NCI-H2107 treated with DMSO at 0.1 percent for 48 hours (cell line): ENCODE results near the gene SFXN1.
"Not testable (repeated sequence)": the region's sequence is repeated elsewhere in the genome, so short reads cannot be mapped to it uniquely, and the experiment has no call there.

ENCODE experiments used
- DNase-seq: peaks from one replicate; lab custom pipeline; 2025; ENCODE audit not compliant: unreplicated experiment; lab: John Stamatoyannopoulos, UW

The SFXN1 gene, protein sequence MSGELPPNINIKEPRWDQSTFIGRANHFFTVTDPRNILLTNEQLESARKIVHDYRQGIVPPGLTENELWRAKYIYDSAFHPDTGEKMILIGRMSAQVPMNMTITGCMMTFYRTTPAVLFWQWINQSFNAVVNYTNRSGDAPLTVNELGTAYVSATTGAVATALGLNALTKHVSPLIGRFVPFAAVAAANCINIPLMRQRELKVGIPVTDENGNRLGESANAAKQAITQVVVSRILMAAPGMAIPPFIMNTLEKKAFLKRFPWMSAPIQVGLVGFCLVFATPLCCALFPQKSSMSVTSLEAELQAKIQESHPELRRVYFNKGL

DNA sequence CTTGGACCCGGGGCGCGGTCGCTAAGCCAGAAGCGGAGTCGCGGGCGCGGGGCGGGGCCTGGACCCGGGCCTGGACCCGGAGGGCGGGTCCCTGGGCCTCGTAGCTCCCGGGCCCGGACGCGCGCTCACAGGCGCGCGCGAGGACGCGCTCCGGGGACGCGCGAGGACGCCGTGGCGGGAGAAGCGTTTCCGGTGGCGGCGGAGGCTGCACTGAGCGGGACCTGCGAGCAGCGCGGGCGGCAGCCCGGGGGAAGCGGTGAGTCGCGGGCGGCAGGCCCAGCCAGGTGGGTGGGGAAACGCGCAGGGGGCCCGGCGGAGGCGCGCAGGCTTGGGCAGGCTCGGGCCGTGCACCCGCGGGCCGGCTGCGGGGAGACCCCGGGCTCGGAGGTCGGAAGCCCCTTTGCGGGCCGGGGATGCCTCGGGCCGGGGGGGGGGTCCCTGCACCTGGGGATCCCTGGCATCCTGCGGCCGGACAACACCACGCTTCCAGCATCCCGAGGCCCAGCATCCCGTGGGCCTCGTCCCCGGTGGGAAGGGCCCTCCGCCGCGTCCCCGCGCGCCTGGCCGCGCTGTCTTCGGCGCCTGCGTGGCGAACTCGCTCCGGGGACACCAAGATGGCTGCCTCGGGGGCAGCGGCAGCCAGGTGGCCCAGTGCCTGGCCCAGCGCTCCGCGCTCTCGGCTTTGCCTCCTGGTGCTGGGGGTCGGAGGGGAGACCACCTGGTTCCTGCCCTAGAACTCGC is at the start of gene SFXN1:
TSS of gene SFXN1 (plus strand) at position 177 of the 741 bp plus-strand sequence. CDS start 13,544 bp downstream, outside the sequence.
- DNase-seq, result peak; percentile 12

DNA sequence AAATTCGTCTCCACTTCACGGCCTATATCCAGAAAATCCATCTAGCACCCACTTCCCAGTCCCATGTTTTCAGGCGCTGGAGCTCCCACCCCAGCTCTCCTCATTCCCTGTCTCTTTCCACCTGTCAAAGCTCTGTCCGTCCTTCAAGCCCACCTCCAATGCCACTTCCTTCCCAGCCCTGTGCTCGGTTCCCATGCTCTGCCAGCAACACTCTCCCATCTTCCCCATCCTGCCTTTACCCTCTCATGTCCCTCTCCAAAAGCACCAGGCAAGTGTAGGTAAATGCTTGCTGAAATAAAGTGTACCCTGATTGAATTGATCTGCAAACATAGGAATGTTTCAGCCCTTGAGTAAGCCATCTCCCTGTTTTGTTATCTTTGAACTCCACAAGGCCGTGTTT is 43.6 kb upstream of the SFXN1 start:
- DNase-seq, result no peak

DNA sequence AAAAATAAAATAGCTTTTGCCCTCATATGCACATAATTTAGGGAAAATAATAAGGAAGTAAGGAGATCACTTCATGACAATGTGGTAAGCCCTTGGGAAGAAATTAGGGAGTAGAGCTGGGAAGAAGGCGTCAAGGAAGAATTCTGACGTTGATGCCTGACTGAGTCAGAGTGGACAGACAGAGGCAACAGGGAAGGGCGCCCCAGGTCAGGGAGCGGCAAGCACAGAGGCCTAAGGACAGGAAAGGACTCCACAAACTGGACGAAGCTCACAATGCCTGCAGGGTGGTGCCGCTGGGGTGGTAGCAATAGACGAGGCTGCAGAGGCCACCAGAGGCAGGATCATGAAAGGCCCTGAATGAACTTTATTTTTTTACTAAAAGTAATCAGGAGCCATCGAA is 42.0 kb upstream of the SFXN1 start:
- no peak for DNase-seq

DNA sequence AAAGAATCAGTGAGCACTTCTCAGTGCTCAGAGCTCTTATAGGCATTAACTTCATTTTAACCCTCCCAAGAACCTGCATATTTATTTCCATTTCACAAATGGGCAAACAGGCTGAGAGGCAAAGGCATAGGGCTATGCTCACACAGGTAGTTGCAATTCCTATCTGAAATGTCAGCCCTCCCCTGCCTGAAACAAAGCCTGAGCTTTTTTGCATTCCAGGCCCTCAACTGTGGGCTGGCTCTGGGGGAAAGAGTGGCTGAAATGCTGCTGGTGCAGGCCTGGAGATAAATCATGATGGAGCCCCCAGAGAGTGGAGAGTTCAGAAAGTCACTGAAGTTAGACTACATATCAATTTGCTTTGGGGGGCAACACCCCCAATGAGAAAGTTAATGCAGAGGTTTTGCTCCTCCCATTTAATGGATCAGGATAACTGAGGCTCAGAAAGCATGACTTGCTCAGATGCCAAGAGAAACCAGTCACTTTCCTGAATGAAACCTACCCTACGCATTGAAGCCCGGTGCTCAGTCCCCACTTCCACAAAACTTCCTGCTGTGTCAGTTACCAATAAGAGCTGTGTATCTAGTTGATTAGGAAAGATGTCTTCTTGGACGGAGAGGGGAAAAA is 40.0 kb upstream of the SFXN1 start:
- DNase-seq, result no peak

DNA sequence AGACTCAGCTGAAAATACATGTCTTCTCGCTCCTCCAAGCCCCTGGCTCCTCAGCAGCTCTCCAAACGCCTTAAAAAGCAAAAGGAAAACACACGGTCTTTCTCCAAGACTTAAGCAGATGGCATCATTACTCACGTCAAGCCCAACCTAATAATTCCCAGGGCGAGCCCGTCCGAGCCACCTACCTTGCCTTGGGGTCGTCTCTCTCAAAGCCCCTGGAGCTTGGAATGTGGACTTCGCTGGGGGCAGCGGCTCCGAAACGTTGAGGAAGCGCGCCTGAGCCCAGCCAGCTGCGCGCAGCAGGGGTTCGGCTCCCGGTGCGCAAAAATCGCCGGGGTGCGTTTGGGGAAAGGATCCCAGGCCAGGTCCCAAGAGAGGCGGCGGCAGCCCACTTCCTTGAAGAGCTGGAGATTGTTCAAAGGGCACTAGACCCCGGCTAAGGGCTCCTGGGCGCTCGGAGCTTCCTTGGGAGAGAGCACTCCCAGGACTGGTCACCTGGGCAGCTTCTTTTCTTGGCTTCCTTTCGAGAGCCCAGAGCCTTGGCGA is 34.8 kb upstream of the SFXN1 start:
- no peak for DNase-seq

DNA sequence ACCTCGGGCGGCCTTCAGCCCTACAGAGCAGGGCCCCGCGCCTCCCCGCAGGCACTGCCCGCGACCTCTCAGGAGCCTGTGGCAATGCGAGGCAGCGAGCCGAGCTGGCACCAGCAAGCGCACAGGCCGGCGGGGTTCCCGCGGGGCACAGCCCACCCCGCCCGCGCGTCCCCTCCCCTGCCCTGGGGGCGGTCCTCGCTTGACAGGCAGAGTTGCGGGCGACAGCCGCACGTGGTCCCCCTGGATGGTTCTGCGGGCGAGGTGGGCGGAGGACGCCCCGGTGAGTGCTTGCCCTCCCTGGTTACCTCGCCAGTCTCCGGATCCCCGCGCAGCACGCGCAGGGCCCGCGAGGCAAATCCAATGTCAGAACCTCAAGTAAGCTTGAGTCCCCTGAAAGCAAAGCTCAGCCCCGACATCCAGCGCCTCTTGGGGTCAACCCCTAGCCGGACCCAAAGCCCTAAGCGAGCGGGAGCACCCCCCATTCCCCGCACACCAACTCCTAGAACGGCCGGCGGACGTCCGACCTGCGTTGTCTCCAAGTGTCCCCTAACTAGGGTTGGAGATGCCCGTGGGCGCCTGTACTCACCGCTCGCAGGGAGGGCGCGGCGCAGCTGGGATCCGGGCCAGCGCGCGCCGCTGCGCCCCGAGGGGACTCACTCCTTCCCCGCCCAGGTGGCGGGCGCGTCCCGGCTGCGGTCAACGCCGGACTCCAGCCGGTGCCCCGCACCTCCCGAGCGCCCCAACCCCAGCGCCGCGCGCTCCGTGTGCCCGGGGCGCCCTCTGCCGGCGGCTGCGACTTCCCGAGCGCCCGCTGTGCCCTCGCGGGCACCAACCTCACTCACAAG is 34.1 kb upstream of the SFXN1 start, which contains the start of gene DRD1:
TSS of gene DRD1 (minus strand) at position 123 of the 845 bp plus-strand sequence. CDS start 1,083 bp downstream, outside the sequence.
- no peak for DNase-seq

DNA sequence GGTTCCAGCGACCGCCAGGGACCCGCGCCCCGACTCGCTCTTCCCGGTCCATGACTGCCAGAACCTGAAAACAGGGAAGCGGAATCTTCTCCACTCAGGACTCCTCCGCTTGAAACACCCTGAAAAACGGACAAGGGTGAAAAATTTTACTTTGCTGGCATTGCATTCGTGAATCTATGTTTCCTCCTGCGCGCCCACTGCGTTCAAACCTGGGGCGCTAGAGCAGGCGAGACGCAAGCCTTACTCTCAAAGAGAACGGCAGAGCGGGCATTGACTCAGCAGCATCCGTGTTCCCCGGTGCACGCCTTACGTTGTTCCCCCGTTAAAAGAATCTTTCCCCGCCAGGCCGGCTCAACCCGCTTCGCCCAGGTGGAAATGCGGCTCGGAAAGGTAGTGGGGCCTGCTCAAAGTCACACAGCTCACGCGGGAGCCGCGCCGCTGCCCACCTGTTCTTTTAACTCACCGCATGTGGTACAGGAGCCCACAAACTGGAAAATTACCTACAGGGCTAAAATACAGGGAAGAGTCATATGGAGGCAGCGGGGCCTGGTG is 33.4 kb upstream of the SFXN1 start:
- no peak for DNase-seq

DNA sequence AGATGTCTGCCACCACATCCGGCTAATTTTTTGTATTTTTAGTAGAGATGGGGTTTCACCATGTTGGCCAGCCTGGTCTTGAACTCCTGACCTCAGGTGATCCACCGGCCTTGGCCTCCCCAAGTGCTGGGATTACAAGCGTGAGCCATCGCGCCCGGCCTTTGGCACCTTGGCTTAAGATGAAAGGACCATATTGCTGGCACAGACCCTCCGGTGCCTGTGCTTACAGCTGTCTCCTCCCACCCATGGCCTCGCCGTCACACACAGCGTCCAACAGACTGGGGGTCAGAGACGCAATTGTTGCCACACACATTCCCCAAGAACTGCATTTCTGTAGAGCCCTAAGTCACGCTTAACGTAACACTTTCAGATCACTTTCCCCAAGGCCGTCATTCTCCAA is 32.0 kb upstream of the SFXN1 start:
- not testable (repeated sequence) for DNase-seq

DNA sequence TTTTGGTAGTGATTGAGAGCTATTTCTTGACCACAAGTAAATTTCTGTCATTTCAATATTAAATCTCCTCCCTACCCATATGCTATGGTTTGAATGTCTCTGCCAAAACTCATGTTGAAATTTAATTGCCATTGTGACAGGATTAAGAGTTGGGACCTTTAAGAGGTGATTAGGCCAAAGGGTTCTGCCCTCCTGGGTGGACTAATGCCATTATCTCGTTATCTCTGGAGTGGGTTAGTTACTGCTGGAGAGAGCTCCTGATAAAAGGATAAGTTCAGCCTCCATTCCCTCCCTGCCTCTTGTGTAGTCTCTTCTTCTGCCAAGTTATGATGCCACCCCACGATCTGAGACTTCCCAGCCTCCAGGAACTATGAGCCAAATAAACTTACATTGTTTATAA is 30.8 kb upstream of the SFXN1 start:
- DNase-seq, result no peak

DNA sequence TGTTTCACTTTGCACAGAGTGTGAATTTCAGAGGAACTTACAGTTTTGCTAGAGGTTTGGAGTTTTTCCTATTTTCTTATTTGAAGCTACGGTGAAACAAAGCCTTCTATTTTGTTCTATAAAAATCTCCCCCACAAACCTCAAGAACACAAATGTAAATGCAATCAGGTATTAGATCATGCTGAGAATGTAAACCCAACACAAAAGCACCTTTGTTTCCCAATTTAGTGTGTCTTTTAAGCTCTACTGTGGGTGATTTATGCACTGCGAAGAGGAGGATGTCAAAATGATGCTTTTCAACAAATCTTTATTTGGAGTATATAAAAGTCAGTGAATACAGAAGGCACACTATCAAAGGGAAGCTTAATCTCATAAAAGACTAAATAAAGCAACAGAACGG is 30.1 kb upstream of the SFXN1 start:
- DNase-seq, result no peak

DNA sequence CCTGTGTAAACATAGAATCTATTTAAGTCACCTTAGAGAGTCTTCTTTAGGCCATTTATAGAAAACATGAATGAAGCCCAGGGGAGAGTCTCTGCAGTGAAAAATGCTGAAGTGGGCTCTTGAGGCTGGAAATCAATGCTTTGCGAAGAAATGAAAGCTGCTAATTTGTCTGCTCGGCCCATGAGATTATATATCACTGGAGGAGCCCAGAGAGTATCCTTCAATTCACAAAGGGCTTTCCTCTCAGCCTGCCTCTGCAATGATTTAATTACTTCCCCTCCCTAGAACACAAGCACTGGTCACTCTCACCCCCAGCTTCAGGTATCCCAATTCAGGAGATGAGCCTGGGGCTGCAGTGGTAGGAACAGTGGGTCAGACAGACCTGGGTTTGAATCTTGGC is 26.2 kb upstream of the SFXN1 start:
- DNase-seq, result peak; percentile 18

DNA sequence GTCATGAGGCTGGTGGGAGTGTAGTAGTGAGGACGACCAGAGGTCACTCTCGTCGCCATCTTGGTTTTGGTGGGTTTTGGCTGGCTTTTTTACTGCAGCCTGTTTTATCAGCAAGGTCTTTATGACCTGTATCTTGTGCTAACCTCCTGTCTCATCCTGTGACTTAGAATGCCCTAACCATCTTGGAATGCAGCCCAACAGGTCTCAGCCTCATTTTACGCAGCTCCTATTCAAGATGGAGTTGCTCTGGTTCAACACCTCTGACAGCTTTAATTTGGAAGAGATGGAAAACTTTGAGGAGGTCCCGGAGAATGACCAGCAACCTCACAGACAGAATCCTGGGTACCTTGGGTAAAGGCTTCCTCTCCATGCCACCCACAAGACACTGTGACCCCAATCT is 24.0 kb upstream of the SFXN1 start:
- not testable (repeated sequence) for DNase-seq

DNA sequence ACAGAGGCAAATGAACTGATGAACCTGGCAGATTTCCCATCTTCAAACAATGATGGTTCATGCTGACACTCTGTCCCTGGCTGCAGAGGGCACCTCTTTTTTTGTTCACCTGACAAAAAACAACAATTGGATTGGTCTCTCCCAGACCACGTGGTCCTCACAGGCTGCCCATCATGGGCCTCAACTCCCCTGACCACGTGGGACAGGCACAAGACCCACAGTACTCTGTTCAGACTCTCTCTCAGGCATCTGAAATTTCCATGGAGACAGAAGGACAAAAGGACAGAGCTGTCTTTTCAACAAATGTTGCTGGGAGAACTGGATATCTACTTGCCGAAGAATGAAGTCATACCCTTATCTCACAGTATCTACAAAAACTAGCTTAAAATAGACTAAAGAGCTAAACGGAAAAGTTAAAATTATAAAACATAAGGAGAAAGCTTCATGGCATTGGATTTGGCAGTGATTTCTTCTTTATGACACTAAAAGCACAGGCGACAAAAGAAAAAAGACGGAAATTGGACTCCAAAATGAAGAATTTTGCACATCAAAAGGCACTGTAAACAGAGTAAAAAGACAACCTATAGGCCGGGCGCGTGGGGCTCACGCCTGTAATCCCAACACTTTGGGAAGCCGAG is 22.1 kb upstream of the SFXN1 start:
- no peak for DNase-seq

DNA sequence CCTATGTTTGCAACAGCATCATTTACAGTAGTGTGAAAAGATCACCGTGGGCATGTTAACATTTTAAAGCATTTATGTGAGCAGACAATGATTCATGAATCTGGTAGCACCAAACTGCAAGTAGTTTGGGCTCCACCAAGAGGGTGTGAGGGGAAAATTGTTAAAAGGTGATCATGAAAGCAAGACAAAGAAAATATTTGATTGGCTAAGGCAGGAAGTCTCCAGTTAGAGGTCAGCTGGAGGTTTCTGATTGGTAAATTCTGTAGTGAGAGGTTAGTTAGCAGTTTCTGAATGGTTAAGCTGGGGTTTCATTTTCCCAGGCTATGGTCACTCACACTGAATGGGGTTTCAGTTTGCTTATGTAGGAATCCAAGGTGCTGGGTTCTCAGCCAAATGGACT is 20.9 kb upstream of the SFXN1 start:
- DNase-seq, result no peak

DNA sequence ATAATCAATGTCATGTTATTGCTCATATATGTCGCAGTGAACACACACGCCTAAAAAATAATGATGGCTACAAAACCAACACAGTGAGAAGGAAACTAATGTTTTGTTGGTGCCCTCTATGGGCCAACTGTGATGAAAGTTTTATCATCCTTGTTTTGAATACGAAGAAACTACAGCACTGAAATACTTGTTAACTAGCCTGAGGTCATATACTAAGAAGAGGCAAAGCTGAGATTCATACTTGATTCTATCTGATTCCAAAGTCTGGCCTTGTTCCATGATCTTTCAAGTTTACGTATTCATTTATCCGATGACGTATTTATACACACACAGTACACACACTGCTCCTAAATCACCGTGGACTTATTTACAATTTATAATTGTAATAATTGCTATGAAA is 18.2 kb upstream of the SFXN1 start:
- no peak for DNase-seq

DNA sequence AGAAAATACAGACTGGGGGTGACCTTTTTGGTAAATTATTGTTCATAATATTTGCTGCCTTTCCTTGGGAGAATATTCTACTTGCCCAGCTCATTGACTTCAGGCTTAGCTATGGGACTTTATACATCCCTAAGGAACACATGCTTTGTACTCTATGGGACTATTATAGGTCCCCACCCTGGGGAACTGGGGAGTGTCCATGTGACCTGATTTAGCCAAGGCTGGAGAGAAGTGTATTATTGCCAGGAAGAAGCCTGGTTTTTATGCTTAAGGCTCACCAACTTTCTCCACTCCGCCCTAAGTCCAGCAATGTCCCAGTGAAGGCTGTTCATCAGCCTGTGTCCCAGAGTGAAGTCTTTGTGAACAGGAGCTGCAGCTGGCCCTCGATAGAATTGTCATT is 17.8 kb upstream of the SFXN1 start:
- DNase-seq, result no peak

DNA sequence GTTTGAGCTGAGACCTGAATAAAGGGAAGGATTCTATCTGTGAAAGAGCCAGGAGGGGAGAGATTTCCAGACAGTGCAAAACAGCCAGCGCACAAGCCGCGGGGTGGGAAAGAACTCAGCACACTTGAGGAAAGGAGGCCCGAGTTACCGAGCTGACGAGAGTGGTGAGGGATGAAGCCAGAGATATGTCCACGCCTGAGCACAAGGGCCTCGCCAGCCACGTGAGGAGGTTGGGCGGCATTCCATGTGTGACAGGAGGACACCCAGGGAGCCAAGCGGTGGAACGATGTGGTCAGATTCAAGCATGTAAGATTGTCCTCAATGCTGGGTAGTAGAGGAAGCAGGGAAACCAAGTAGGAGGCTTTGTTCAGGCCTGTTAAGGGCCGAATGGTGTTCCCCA is 17.0 kb upstream of the SFXN1 start:
- no peak for DNase-seq

DNA sequence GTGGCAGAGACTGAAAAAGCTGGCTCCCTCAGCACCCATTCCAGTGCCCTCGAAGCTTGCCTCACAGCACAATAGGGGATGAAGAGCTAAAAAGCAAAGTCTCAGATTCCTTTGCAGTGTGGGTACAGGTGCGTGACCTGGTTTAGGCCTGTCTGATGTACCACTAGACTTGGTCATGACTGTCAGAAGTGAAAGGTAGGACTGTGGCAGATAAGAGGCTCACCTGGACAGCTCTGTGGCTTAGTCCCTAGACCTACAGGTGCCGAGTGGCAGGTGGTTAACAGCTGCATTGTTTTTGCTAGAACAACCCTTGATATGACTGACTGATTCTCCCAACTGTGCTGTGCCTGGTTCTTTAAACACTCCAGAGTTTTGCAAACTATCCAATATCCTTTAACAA is 14.7 kb upstream of the SFXN1 start:
- DNase-seq, result peak; percentile 69

DNA sequence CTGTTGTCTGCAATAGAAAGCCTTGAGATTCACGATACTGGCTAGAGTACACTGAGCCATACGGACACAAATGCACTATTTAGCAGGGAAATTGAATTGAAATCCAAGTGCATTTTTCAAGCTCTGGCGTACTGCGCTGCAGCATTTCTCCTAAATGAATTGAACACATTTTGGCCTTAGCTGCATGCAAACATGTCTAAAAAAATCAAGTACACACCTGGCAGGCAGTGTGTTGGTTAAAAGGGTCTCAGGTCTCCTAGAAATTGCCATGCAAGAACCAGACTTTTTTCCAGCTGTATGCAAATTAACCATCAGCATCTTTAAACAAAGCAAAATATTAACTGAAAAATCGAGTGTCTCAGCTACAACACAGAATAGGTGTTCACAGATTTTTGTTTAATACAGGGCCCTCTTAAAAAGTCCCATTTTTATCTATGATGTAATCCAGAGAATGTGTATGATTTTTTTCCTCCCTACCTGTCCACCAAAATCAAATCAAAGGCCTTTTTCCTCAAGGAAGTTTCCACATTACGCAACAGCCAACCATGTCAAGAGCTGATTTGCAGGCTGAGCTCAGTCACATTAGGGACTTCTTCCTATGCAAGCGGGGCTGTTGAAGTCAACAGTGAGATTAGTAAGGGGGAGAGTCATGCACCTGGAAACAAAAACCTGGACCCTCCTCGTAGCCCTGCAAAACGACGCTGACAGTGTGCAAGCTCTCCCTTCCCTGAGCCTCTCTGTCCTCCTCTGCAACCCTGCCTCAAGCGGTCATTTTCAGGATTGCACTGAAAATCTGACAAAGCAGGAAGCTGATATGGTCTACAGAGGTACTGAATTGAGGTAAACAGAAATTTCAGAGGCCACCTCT is 14.1 kb upstream of the SFXN1 start:
- DNase-seq, result peak; percentile 63
